ENCODE results near the gene MYRF. TPM values are rescaled to one million over a fixed set of nuclear protein-coding genes. Genes with fewer than 3 reads are reported as not detected.

MYRF gene
- total and polyA plus RNA-seq, 2 donors (not counting 1 experiment from before 2014, with no cell fraction given) = 0.27 to 0.34 TPM

DNA sequence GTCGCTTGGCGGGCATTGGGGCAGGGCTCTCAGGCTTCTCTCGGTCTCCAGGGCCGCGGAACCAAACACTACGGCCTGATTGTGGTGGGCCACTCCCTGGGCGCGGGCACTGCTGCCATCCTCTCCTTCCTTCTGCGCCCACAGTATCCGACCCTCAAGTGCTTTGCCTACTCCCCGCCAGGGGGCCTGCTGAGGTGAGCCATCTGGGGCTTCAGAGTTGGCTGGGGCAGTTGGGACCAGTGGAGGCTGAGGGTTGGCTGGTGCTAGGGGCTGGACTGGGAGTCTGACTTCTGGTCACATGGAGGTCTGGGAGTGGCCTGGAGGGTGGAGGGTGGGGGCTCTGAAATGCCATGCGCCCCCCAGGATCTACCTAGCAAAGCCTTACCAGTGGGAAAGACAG lies 15.3 kb upstream of the MYRF start:
- Mint-ChIP-seq H3K27me3 (no peaks in the 10 kb centered on the region), H3K9me3 (ENCODE audit: insufficient read depth) (no peaks in the 10 kb centered on the region), H3K4me1 (peaks cover 2% of the 10 kb centered on the region), H3K4me3 (no peak overlapping the region), H3K27ac (no peak overlapping the region)
- TF ChIP-seq EZH2 (IDR thresholded peaks at IDR 0.05; ENCODE audit: borderline replicate concordance, insufficient read depth, low read depth, low read length, poor library complexity, severe bottlenecking) = no peak
- TF ChIP-seq, protein P1, sequence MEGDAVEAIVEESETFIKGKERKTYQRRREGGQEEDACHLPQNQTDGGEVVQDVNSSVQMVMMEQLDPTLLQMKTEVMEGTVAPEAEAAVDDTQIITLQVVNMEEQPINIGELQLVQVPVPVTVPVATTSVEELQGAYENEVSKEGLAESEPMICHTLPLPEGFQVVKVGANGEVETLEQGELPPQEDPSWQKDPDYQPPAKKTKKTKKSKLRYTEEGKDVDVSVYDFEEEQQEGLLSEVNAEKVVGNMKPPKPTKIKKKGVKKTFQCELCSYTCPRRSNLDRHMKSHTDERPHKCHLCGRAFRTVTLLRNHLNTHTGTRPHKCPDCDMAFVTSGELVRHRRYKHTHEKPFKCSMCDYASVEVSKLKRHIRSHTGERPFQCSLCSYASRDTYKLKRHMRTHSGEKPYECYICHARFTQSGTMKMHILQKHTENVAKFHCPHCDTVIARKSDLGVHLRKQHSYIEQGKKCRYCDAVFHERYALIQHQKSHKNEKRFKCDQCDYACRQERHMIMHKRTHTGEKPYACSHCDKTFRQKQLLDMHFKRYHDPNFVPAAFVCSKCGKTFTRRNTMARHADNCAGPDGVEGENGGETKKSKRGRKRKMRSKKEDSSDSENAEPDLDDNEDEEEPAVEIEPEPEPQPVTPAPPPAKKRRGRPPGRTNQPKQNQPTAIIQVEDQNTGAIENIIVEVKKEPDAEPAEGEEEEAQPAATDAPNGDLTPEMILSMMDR (IDR thresholded peaks at IDR 0.05) = no peak
- H2AFZ ChIP-seq (ENCODE audit: insufficient read depth, low read depth, low read length, poor library complexity, severe bottlenecking) = no peak overlapping the region
- H3K9ac ChIP-seq (ENCODE audit: low read length) = no peak overlapping the region
- H3K27ac ChIP-seq (ENCODE audit: low read length in 2 of 2) = no peak overlapping the region
- H3K27me3 ChIP-seq (replicated peaks in 1 of 4; ENCODE audit: control extremely low read depth in 1 of 4, control insufficient read depth in 3 of 4, insufficient read depth in 4 of 4, low read length in 3 of 4) = no peaks in the 10 kb centered on the region
- no peaks in the 10 kb centered on the region for H4K20me1 ChIP-seq (ENCODE audit: control insufficient read depth, insufficient read depth, low read length, poor library complexity, severe bottlenecking)
- ChIA-PET CTCF (interaction anchor here (1.6 kb wide), 1 partner anchor 11 kb away, joined by 3 read pairs; no protein-coding TSS in a partner anchor), POLR2A (no interaction called here)
- no peak overlapping the region for H3K4me2 ChIP-seq (replicated peaks; ENCODE audit: low read depth, low read length, poor library complexity, severe bottlenecking)
- 87% methylated on average over 11 of the region's 12 CpGs for WGBS (ENCODE audit: insufficient coverage)
- DNase-seq (no peak), ATAC-seq (ENCODE audit: low read depth) (no peak)
- no peaks in the 10 kb centered on the region for H3K79me2 ChIP-seq (ENCODE audit: control insufficient read depth, insufficient read depth, low read length)
- H3K9me3 ChIP-seq (ENCODE audit: control extremely low read depth in 1 of 3, control insufficient read depth in 2 of 3, insufficient read depth in 1 of 3, low read length in 2 of 3) = peaks cover 0 to 4% (median 0%) of the 10 kb centered on the region in 3 donors
- H3K4me1 ChIP-seq (ENCODE audit: control insufficient read depth in 2 of 2, insufficient read depth in 2 of 2, low read length in 2 of 2) = peaks cover 0 to 8% of the 10 kb centered on the region in 2 donors
- H3K36me3 ChIP-seq (replicated peaks in 1 of 2; ENCODE audit: control extremely low read depth in 1 of 2, control insufficient read depth in 1 of 2, extremely low read depth in 1 of 2, insufficient read depth in 2 of 2, low read length in 1 of 2) = no peaks in the 10 kb centered on the region
- H3K4me3 ChIP-seq (ENCODE audit: control extremely low read depth in 1 of 5, extremely low read depth in 1 of 5, insufficient read depth in 1 of 5, low read depth in 2 of 5, low read length in 4 of 5) = no peak overlapping the region
- intact Hi-C loops (cut with micrococcal nuclease) = no loop called here

GRCh38 chr11:61737636-61738386 lies 14.6 kb upstream of the MYRF start:
- TF ChIP-seq EZH2 (IDR thresholded peaks at IDR 0.05; ENCODE audit: borderline replicate concordance, insufficient read depth, low read depth, low read length, poor library complexity, severe bottlenecking) = no peak
- TF ChIP-seq, protein P1 (IDR thresholded peaks at IDR 0.05) = no peak
- intact Hi-C loops (cut with micrococcal nuclease) = no loop called here
- Mint-ChIP-seq H3K4me1 (peaks cover 2% of the 10 kb centered on the region), H3K27ac (no peak overlapping the region), H3K4me3 (no peak overlapping the region), H3K9me3 (ENCODE audit: insufficient read depth) (no peaks in the 10 kb centered on the region), H3K27me3 (no peaks in the 10 kb centered on the region)
- H3K4me1 ChIP-seq (ENCODE audit: control insufficient read depth in 2 of 2, insufficient read depth in 2 of 2, low read length in 2 of 2) = peaks cover 0 to 8% of the 10 kb centered on the region in 2 donors
- H3K4me3 ChIP-seq (ENCODE audit: control extremely low read depth in 1 of 5, extremely low read depth in 1 of 5, insufficient read depth in 1 of 5, low read depth in 2 of 5, low read length in 4 of 5) = no peak overlapping the region
- H3K36me3 ChIP-seq (replicated peaks in 1 of 2; ENCODE audit: control extremely low read depth in 1 of 2, control insufficient read depth in 1 of 2, extremely low read depth in 1 of 2, insufficient read depth in 2 of 2, low read length in 1 of 2) = no peaks in the 10 kb centered on the region
- H3K27ac ChIP-seq (ENCODE audit: low read length in 2 of 2) = no peak overlapping the region
- H3K9ac ChIP-seq (ENCODE audit: low read length) = no peak overlapping the region
- WGBS (ENCODE audit: insufficient coverage) = 83% methylated on average over 22 of the region's 23 CpGs
- no peak for ATAC-seq (ENCODE audit: low read depth)
- H4K20me1 ChIP-seq (ENCODE audit: control insufficient read depth, insufficient read depth, low read length, poor library complexity, severe bottlenecking) = no peaks in the 10 kb centered on the region
- ChIA-PET CTCF (no interaction called here), POLR2A (no interaction called here)
- H3K79me2 ChIP-seq (ENCODE audit: control insufficient read depth, insufficient read depth, low read length) = no peaks in the 10 kb centered on the region
- H3K27me3 ChIP-seq (replicated peaks in 1 of 4; ENCODE audit: control extremely low read depth in 1 of 4, control insufficient read depth in 3 of 4, insufficient read depth in 4 of 4, low read length in 3 of 4) = no peaks in the 10 kb centered on the region
- no peak overlapping the region for H3K4me2 ChIP-seq (replicated peaks; ENCODE audit: low read depth, low read length, poor library complexity, severe bottlenecking)
- peaks cover 0 to 4% (median 0%) of the 10 kb centered on the region in 3 donors for H3K9me3 ChIP-seq (ENCODE audit: control extremely low read depth in 1 of 3, control insufficient read depth in 2 of 3, insufficient read depth in 1 of 3, low read length in 2 of 3)
- no peak overlapping the region for H2AFZ ChIP-seq (ENCODE audit: insufficient read depth, low read depth, low read length, poor library complexity, severe bottlenecking)
- DNase-seq = no peak

All from B cell (primary cell).